OCI-LY1 (cell line): Measurements from ENCODE around the gene KBTBD13.

Experiments used
- EZH2 ChIP-seq: fragments of 200-600 bp; sonication (generic), shearing (Covaris generic); IDR thresholded peaks from 2 replicates; pipeline ENCODE4 v1.8.0; 2017; ENCODE audit warnings: borderline replicate concordance, mixed run types, mild to moderate bottlenecking, antibody characterized with exemption, low read length, moderate library complexity, mixed read lengths
- TF ChIP-seq, protein P1 (sequence below): fragments of 200-600 bp; sonication (generic), shearing (Covaris generic); IDR thresholded peaks from 2 replicates; pipeline ENCODE4 v1.5.1; 2017; ENCODE audit warnings: mild to moderate bottlenecking, antibody characterized with exemption, low read length, moderate library complexity, mixed read lengths

DNA sequence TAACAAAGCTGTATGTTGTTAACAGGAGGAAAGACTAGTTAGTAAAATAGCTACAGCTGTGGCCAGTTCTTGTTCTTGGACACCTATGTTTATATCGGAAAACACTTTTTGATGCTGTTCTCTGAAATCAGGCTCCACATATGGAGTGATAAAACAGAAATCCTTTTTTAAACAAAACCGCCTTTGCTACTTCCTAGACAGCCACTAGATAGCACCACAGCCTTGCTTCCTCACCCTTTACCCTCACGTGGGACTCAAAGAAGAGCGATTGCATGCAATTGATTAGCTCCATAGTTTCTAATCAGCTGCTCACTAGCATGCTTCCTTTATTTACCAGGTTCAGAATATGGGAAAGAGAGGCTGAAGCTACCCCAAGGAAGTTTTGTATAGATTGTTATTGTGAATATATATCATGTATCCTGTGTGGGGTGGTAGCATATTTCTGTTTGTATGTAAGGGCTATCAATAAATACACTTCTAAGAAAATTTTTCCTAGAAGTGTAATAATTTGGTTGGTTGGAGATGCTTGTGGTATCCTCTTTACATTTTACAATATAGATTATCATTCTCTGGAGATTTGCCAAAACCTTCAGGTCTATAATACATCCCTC is 42.8 kb upstream of the KBTBD13 start:
- TF ChIP-seq, protein P1, sequence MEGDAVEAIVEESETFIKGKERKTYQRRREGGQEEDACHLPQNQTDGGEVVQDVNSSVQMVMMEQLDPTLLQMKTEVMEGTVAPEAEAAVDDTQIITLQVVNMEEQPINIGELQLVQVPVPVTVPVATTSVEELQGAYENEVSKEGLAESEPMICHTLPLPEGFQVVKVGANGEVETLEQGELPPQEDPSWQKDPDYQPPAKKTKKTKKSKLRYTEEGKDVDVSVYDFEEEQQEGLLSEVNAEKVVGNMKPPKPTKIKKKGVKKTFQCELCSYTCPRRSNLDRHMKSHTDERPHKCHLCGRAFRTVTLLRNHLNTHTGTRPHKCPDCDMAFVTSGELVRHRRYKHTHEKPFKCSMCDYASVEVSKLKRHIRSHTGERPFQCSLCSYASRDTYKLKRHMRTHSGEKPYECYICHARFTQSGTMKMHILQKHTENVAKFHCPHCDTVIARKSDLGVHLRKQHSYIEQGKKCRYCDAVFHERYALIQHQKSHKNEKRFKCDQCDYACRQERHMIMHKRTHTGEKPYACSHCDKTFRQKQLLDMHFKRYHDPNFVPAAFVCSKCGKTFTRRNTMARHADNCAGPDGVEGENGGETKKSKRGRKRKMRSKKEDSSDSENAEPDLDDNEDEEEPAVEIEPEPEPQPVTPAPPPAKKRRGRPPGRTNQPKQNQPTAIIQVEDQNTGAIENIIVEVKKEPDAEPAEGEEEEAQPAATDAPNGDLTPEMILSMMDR = peak; percentile 45
- TF ChIP-seq EZH2 = no peak
